ENCODE results near the gene NFIB.

DNA sequence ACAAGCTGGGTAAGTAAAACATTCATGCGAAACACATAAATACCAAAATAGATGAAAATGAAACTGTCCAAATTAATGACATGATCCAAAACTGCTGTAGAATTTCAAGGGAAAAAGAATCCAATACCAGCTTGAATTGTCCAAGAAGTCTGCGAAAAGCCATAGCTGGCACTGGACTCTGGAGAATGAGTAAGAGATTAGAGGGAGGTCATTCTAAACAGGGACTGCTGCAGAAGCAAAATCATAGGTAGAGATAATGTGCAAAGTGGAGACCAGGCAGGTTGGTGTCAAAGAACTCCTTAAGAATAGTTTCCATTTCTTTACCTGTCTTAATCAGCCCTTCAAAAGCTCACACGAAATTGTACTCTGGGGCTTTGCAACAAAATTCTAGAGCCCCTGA, 162.5 kb downstream of the NFIB start:
- TF ChIP-seq JUN (IDR thresholded peaks at IDR 0.05; ENCODE audit: low read depth, low read length): no peak
- TF ChIP-seq, protein P1, sequence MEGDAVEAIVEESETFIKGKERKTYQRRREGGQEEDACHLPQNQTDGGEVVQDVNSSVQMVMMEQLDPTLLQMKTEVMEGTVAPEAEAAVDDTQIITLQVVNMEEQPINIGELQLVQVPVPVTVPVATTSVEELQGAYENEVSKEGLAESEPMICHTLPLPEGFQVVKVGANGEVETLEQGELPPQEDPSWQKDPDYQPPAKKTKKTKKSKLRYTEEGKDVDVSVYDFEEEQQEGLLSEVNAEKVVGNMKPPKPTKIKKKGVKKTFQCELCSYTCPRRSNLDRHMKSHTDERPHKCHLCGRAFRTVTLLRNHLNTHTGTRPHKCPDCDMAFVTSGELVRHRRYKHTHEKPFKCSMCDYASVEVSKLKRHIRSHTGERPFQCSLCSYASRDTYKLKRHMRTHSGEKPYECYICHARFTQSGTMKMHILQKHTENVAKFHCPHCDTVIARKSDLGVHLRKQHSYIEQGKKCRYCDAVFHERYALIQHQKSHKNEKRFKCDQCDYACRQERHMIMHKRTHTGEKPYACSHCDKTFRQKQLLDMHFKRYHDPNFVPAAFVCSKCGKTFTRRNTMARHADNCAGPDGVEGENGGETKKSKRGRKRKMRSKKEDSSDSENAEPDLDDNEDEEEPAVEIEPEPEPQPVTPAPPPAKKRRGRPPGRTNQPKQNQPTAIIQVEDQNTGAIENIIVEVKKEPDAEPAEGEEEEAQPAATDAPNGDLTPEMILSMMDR (IDR thresholded peaks at IDR 0.05; ENCODE audit: control extremely low read depth in 1 of 3, insufficient read depth in 1 of 3, low read depth in 1 of 3, low read length in 3 of 3): no peak
- TF ChIP-seq, protein P2, sequence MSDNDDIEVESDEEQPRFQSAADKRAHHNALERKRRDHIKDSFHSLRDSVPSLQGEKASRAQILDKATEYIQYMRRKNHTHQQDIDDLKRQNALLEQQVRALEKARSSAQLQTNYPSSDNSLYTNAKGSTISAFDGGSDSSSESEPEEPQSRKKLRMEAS (IDR thresholded peaks at IDR 0.05): no peak
- TF ChIP-seq RXRA (IDR thresholded peaks at IDR 0.05; ENCODE audit: insufficient read depth, low read depth, low read length): no peak
- no peak for TF ChIP-seq KDM5A (IDR thresholded peaks at IDR 0.05; ENCODE audit: low read length)
- no peak for TF ChIP-seq TCF12 (IDR thresholded peaks at IDR 0.05; ENCODE audit: low read depth, low read length)
- no peak for TF ChIP-seq POLR2A (IDR thresholded peaks at IDR 0.05; ENCODE audit: control extremely low read depth in 1 of 2, low read depth in 2 of 2, low read length in 2 of 2)
- TF ChIP-seq TAF1 (IDR thresholded peaks at IDR 0.05; ENCODE audit: low read depth, low read length): no peak
- TF ChIP-seq CEBPB (IDR thresholded peaks at IDR 0.05; ENCODE audit: low read depth, low read length): no peak
- no peak for TF ChIP-seq EP300 (IDR thresholded peaks at IDR 0.05; ENCODE audit: borderline replicate concordance in 1 of 2, low read depth in 2 of 2, low read length in 2 of 2)
- no peak for TF ChIP-seq RAD21 (IDR thresholded peaks at IDR 0.05 in 1 of 2, conservative IDR thresholded peaks at IDR 0.05 in 1 of 2; ENCODE audit: low read depth in 2 of 2, low read length in 2 of 2)
- no peak for TF ChIP-seq SIN3A (conservative IDR thresholded peaks at IDR 0.05 in 1 of 2, IDR thresholded peaks at IDR 0.05 in 1 of 2; ENCODE audit: low read depth in 1 of 2, low read length in 2 of 2)
- no peak for TF ChIP-seq CHD1 (IDR thresholded peaks at IDR 0.05; ENCODE audit: low read depth, low read length)
- no peak for TF ChIP-seq CREB1 (IDR thresholded peaks at IDR 0.05)
